ENCODE results near the gene IER3IP1.

DNA sequence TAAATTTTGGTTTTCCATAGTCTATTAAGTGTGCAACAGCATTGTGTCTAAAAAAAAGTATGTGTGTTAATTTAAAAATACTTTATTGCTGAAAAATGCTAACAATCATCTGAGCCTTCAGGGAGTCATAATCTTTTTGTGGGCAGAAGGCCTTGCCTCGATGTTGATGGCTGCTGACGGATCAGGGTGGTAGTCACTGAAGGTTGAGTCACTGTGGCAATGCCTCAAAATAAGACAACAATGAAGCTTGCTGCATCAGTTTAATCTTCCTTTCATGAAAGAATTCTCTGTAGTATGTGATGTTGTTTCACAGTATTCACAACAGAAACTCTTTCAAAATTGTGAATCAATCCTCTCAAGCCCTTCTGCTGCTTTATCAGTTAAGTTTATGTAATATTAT lies 57.2 kb downstream of the IER3IP1 start:
- TF ChIP-seq, protein P1, sequence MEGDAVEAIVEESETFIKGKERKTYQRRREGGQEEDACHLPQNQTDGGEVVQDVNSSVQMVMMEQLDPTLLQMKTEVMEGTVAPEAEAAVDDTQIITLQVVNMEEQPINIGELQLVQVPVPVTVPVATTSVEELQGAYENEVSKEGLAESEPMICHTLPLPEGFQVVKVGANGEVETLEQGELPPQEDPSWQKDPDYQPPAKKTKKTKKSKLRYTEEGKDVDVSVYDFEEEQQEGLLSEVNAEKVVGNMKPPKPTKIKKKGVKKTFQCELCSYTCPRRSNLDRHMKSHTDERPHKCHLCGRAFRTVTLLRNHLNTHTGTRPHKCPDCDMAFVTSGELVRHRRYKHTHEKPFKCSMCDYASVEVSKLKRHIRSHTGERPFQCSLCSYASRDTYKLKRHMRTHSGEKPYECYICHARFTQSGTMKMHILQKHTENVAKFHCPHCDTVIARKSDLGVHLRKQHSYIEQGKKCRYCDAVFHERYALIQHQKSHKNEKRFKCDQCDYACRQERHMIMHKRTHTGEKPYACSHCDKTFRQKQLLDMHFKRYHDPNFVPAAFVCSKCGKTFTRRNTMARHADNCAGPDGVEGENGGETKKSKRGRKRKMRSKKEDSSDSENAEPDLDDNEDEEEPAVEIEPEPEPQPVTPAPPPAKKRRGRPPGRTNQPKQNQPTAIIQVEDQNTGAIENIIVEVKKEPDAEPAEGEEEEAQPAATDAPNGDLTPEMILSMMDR (IDR thresholded peaks at IDR 0.05; ENCODE audit: insufficient read depth, low read depth, low read length) = no peak
- no peak for TF ChIP-seq EZH2 (IDR thresholded peaks at IDR 0.05; ENCODE audit: insufficient read depth, low read length)

Measured in astrocyte (in vitro differentiated cells and primary cell).